GM12878 (cell line): Measurements from ENCODE around the gene RIPPLY3. TPM values are rescaled to one million over a fixed set of nuclear protein-coding genes. Genes with fewer than 3 reads are reported as not detected.

Experiments used
- ATAC-seq: fragments of 200-7000 bp; cut with Tn5 transposase; 3 replicates; pipeline ENCODE4 v1.9.1; 2020; ENCODE audit warnings: mild to moderate bottlenecking, moderate library complexity
- BruUV-seq: library from RNA; stranded (reverse); fragments of 400-500 nt; replicated peaks from 2 replicates; lab custom pipeline; 2021; lab: Mats Ljungman, UMichigan
- CTCF ChIA-PET: fragments of 300-600 bp; sonication (Branson Sonifier 250); formaldehyde crosslinking; extraction: SDS; loops from one replicate; lab custom pipeline; 2021; ENCODE audit warnings: inconsistent platforms; lab: Yijun Ruan, JAX
- POLR2A ChIA-PET: fragments of 350-600 bp; formaldehyde crosslinking; extraction: SDS; loops from one replicate; lab custom pipeline; 2021; ENCODE audit warnings: inconsistent platforms; lab: Charles Lee
- RAD21 ChIA-PET: fragments of 300-600 bp; sonication (Branson Sonifier 250); formaldehyde crosslinking; loops from one replicate; lab custom pipeline; 2023; ENCODE audit warnings: antibody characterized with exemption; ENCODE audit not compliant: unreplicated experiment; lab: Charles Lee
- SMC1A ChIA-PET: fragments of 300-600 bp; sonication (Branson Sonifier 250); formaldehyde crosslinking; loops from one replicate; lab custom pipeline; 2023; ENCODE audit not compliant: unreplicated experiment, uncharacterized antibody; lab: Charles Lee
- DNase-seq: peaks from one replicate; pipeline ENCODE4 v3.0.0-alpha.2; 2011; ENCODE audit warnings: low read depth, low spot score
- FAIRE-seq: peaks from 3 replicates; lab custom pipeline; 2011; peaks lifted over from hg19 to GRCh38; lab: Jason Lieb, UNC
- H2AFZ ChIP-seq: 2 replicates; pipeline ENCODE4 v1.6.0; 2011; ENCODE audit warnings: low read depth, low read length, control low read depth; ENCODE audit not compliant: control insufficient read depth
- H3K27ac ChIP-seq: 2 replicates; pipeline ENCODE4 v1.5.1; 2011; ENCODE audit warnings: control low read depth; ENCODE audit not compliant: control insufficient read depth, insufficient read depth
- H3K27me3 ChIP-seq, 2 experiments: replicated peaks in 1 of 2; 2 replicates each; pipeline versions ENCODE4 v1.6.0 to v1.6.1; 2011; ENCODE audit warnings: low read length in 1 of 2; ENCODE audit not compliant: control insufficient read depth in 2 of 2, insufficient read depth in 2 of 2
- H3K36me3 ChIP-seq, 2 experiments: 2 replicates each; pipeline ENCODE4 v1.5.1; 2011; ENCODE audit warnings: low read length in 1 of 2; ENCODE audit not compliant: control insufficient read depth in 2 of 2, insufficient read depth in 2 of 2
- H3K4me1 ChIP-seq: 2 replicates; pipeline ENCODE4 v1.6.1; 2011; ENCODE audit warnings: mild to moderate bottlenecking, low read length, moderate library complexity, mixed read lengths; ENCODE audit not compliant: control insufficient read depth, insufficient read depth
- H3K4me2 ChIP-seq: 2 replicates; pipeline ENCODE4 v1.6.0; 2011; ENCODE audit warnings: control low read depth; ENCODE audit not compliant: control insufficient read depth, insufficient read depth
- H3K4me3 ChIP-seq: fragments of 200-600 bp; sonication (generic); 2 replicates; pipeline ENCODE4 v1.5.1; 2016
- H3K79me2 ChIP-seq: 2 replicates; pipeline ENCODE4 v1.6.0; 2011; ENCODE audit warnings: low read length; ENCODE audit not compliant: control insufficient read depth, insufficient read depth
- H3K9ac ChIP-seq: 2 replicates; pipeline ENCODE4 v1.8.0; 2011; ENCODE audit warnings: low read length, control low read depth, mixed read lengths; ENCODE audit not compliant: control insufficient read depth, insufficient read depth
- H3K9me3 ChIP-seq: replicated peaks from 3 replicates; pipeline ENCODE4 v1.5.1; 2011; ENCODE audit warnings: mild to moderate bottlenecking, low read length; ENCODE audit not compliant: control insufficient read depth, insufficient read depth
- H4K20me1 ChIP-seq: 2 replicates; pipeline ENCODE4 v1.6.0; 2011; ENCODE audit not compliant: control insufficient read depth, insufficient read depth
- CEBPB ChIP-seq, 2 experiments: fragments of 150-350 bp in 1 of 2; IDR thresholded peaks; 2 replicates each; pipeline ENCODE4 v1.6.1; 2012 to 2014; ENCODE audit warnings: low read depth in 2 of 2, low read length in 2 of 2, borderline replicate concordance in 1 of 2, inconsistent platforms in 1 of 2
- HDGF ChIP-seq: fragments of 450-650 bp; IDR thresholded peaks from 2 replicates; pipeline ENCODE4 v1.6.1; 2016; ENCODE audit warnings: antibody characterized with exemption
- IRF3 ChIP-seq: fragments of 450-650 bp; IDR thresholded peaks from 2 replicates; pipeline ENCODE4 v1.6.1; 2014; ENCODE audit warnings: mild to moderate bottlenecking
- SIX5 ChIP-seq: IDR thresholded peaks from 2 replicates; pipeline ENCODE4 v1.6.1; 2011; ENCODE audit warnings: mild to moderate bottlenecking, low read depth, low read length, moderate library complexity; ENCODE audit not compliant: severe bottlenecking
- YBX1 ChIP-seq: fragments of 450-650 bp; IDR thresholded peaks from 2 replicates; pipeline ENCODE4 v1.6.1; 2016; ENCODE audit warnings: antibody characterized with exemption
- ZBTB40 ChIP-seq: fragments of 450-650 bp; IDR thresholded peaks from 2 replicates; pipeline ENCODE4 v1.6.1; 2016; ENCODE audit warnings: mild to moderate bottlenecking, moderate library complexity, borderline replicate concordance
- WGBS: methylation state at CpG from one replicate; pipeline ENCODE4 v1.1.6; 2016; ENCODE audit warnings: low lambda C conversion rate; ENCODE audit not compliant: insufficient replicate concordance, insufficient coverage; ENCODE audit errors: missing lambda C conversion rate; 5-methylcytosine and 5-hydroxymethylcytosine counted together
- in situ Hi-C: fragments of 300-500 bp; cut with MboI; formaldehyde crosslinking; loops from 9 replicates; pipeline ENCODE4 v1.14.3; 2018; ENCODE audit warnings: mixed read lengths
- intact Hi-C: fragments of 100-400 bp; cut with micrococcal nuclease; formaldehyde crosslinking; loops from one replicate; pipeline ENCODE4 v1.14.2; 2022; ENCODE audit not compliant: unreplicated experiment
- polyA plus RNA-seq, 11 experiments: library from polyadenylated mRNA; depleted of rRNA in 4 of 11; unstranded in 6 of 11; stranded (reverse) in 5 of 11; fragments of >200 nt; fragmentation: Nextera tagmentation in 4 of 11; fragmentation: Illumina TruSeq in 1 of 11; extraction: Ambion mirVana in 4 of 11; extraction: Trizol in 1 of 11; gene quantifications; 1 replicate in 1 of 11; 2 replicates in 10 of 11; pipeline versions ENCODE4 v1.2.1 to v1.2.3, GENCODE V29; 2011 to 2016; ENCODE audit warnings: inconsistent platforms in 2 of 11, missing spikeins in 2 of 11, low read depth in 1 of 11
- total RNA-seq, 4 experiments: library from RNA; depleted of rRNA in 3 of 4; stranded (reverse); fragments of >200 nt in 3 of 4; fragmentation: Illumina TruSeq in 1 of 4; extraction: Trizol in 1 of 4; gene quantifications; 2 replicates each; pipeline versions ENCODE4 v1.2.1 to v1.2.3, GENCODE V29; 2013 to 2021
- TF ChIP-seq, protein P1 (sequence below): fragments of 450-650 bp; IDR thresholded peaks from 2 replicates; pipeline ENCODE4 v1.6.1; 2017; ENCODE audit warnings: mild to moderate bottlenecking, moderate library complexity

Gene RIPPLY3
- total and polyA plus RNA-seq, 10 of the 15 experiments (the other 5 are each of a cell fraction or from before 2014, with no cell fraction given): not detected

GRCh38 chr21:37065561-37066177, 59.2 kb downstream of the RIPPLY3 start:
- Histone ChIP-seq H3K9me3 (no peaks in the 10 kb centered on the region), H3K36me3 (peaks cover 0 to 5% of the 10 kb centered on the region in 2 experiments; a peak in 2 of 4 replicates), H3K27me3 (no peaks in the 10 kb centered on the region), H2AFZ (no peak overlapping the region), H3K4me2 (no peak overlapping the region), H3K4me3 (no peak overlapping the region), H4K20me1 (no peaks in the 10 kb centered on the region), H3K79me2 (no peaks in the 10 kb centered on the region), H3K27ac (no peak overlapping the region), H3K4me1 (no peaks in the 10 kb centered on the region; the same call in 1 of the 2 replicates), H3K9ac (no peak overlapping the region)
- DNase-seq: no peak
- 93% methylated on average over 9 of the region's 9 CpGs for WGBS
- intact Hi-C loops: no loop called here
- ATAC-seq: no peak
- ChIA-PET CTCF (interaction anchor here (1.0 to 1.3 kb wide), 2 partner anchors 10 to 75 kb away, joined by 3 read pairs; no protein-coding TSS in a partner anchor), RAD21 (no interaction called here), POLR2A (no interaction called here), SMC1A (no interaction called here)
- in situ Hi-C loops: no loop called here
- FAIRE-seq: no peak
- no TSS peak for BruUV-seq
- no peak for TF ChIP-seq YBX1
- TF ChIP-seq HDGF: no peak
- no peak for TF ChIP-seq IRF3
- TF ChIP-seq CEBPB (IDR thresholded peaks at IDR 0.05; ENCODE audit: borderline replicate concordance in 1 of 2, low read depth in 2 of 2, low read length in 2 of 2): no peak
- TF ChIP-seq, protein P1, sequence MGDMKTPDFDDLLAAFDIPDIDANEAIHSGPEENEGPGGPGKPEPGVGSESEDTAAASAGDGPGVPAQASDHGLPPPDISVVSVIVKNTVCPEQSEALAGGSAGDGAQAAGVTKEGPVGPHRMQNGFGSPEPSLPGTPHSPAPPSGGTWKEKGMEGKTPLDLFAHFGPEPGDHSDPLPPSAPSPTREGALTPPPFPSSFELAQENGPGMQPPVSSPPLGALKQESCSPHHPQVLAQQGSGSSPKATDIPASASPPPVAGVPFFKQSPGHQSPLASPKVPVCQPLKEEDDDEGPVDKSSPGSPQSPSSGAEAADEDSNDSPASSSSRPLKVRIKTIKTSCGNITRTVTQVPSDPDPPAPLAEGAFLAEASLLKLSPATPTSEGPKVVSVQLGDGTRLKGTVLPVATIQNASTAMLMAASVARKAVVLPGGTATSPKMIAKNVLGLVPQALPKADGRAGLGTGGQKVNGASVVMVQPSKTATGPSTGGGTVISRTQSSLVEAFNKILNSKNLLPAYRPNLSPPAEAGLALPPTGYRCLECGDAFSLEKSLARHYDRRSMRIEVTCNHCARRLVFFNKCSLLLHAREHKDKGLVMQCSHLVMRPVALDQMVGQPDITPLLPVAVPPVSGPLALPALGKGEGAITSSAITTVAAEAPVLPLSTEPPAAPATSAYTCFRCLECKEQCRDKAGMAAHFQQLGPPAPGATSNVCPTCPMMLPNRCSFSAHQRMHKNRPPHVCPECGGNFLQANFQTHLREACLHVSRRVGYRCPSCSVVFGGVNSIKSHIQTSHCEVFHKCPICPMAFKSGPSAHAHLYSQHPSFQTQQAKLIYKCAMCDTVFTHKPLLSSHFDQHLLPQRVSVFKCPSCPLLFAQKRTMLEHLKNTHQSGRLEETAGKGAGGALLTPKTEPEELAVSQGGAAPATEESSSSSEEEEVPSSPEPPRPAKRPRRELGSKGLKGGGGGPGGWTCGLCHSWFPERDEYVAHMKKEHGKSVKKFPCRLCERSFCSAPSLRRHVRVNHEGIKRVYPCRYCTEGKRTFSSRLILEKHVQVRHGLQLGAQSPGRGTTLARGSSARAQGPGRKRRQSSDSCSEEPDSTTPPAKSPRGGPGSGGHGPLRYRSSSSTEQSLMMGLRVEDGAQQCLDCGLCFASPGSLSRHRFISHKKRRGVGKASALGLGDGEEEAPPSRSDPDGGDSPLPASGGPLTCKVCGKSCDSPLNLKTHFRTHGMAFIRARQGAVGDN: no peak
- TF ChIP-seq SIX5: no peak
- no peak for TF ChIP-seq ZBTB40
